Neural progenitor cell (in vitro differentiated cells): Measurements from ENCODE around the gene LIPJ.

Source experiments
- EZH2 ChIP-seq: fragments of 200-600 bp; sonication (generic); IDR thresholded peaks from 2 replicates; pipeline ENCODE4 v1.6.1; 2017; ENCODE audit warnings: antibody characterized with exemption, mild to moderate bottlenecking, moderate library complexity
- EZH2phosphoT487 ChIP-seq: fragments of 200-600 bp; sonication (generic); IDR thresholded peaks from 2 replicates; pipeline ENCODE4 v1.6.1; 2017; ENCODE audit warnings: antibody characterized with exemption
- TF ChIP-seq, protein P1 (sequence below): fragments of 200-600 bp; sonication (generic); IDR thresholded peaks from 2 replicates; pipeline ENCODE4 v1.5.1; 2017; ENCODE audit warnings: antibody characterized with exemption, mild to moderate bottlenecking

DNA sequence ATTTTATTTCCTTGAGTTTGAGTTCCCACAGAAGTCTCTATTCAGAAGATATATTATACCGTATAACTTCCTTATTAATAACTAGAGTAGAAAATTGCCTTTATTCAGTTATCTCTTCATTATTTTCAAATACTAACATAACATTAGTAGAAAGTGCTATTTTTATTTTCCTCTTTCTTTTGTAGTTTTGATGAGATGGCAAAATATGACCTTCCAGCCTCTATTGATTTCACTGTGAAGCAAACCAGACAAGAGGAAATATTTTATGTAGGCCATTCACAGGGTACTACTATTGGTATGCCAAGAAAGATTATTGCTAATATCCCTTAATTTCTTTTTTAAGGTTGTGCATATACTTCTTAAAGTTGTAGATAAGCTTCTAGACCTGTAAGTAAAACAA is 7.9 kb downstream of the LIPJ start:
- TF ChIP-seq, protein P1, sequence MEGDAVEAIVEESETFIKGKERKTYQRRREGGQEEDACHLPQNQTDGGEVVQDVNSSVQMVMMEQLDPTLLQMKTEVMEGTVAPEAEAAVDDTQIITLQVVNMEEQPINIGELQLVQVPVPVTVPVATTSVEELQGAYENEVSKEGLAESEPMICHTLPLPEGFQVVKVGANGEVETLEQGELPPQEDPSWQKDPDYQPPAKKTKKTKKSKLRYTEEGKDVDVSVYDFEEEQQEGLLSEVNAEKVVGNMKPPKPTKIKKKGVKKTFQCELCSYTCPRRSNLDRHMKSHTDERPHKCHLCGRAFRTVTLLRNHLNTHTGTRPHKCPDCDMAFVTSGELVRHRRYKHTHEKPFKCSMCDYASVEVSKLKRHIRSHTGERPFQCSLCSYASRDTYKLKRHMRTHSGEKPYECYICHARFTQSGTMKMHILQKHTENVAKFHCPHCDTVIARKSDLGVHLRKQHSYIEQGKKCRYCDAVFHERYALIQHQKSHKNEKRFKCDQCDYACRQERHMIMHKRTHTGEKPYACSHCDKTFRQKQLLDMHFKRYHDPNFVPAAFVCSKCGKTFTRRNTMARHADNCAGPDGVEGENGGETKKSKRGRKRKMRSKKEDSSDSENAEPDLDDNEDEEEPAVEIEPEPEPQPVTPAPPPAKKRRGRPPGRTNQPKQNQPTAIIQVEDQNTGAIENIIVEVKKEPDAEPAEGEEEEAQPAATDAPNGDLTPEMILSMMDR, result no peak
- TF ChIP-seq EZH2 (no peak), EZH2phosphoT487 (no peak)
